KMS-11 (cell line): Measurements from ENCODE around the gene PC.
A peak's percentile ranks its signal among the peaks of the same experiment; 100 is the strongest.
"Not testable (repeated sequence)": the region's sequence is repeated elsewhere in the genome, so short reads cannot be mapped to it uniquely, and the experiment has no call there.

ENCODE experiments used
- H2AFZ ChIP-seq: fragments of 200-600 bp; sonication (generic); 2 replicates; pipeline ENCODE4 v1.6.1; 2016; ENCODE audit warnings: antibody characterized with exemption, mixed run types, low read depth
- H3K27ac ChIP-seq: fragments of 200-600 bp; sonication (generic); 2 replicates; pipeline ENCODE4 v1.6.1; 2016; ENCODE audit warnings: mild to moderate bottlenecking, mixed run types
- H3K27me3 ChIP-seq: fragments of 200-600 bp; sonication (generic); 2 replicates; pipeline ENCODE4 v1.6.1; 2017; ENCODE audit warnings: mild to moderate bottlenecking, low read depth, mixed run types, moderate library complexity; ENCODE audit not compliant: insufficient read depth
- H3K36me3 ChIP-seq: fragments of 200-600 bp; sonication (generic); 2 replicates; pipeline ENCODE4 v1.6.1; 2017; ENCODE audit warnings: mild to moderate bottlenecking, mixed run types; ENCODE audit not compliant: insufficient read depth
- H3K4me1 ChIP-seq: fragments of 200-600 bp; sonication (generic); 2 replicates; pipeline ENCODE4 v1.6.1; 2016; ENCODE audit warnings: mild to moderate bottlenecking, low read depth, mixed run types; ENCODE audit not compliant: poor library complexity, severe bottlenecking
- H3K4me2 ChIP-seq: fragments of 200-600 bp; sonication (generic); 2 replicates; pipeline ENCODE4 v1.7.0; 2016; ENCODE audit warnings: mild to moderate bottlenecking, mixed run types
- H3K4me3 ChIP-seq: fragments of 200-600 bp; sonication (generic); IDR thresholded peaks from 2 replicates; pipeline ENCODE4 v1.6.1; 2017; ENCODE audit warnings: low read depth, low read length, mixed read lengths; ENCODE audit not compliant: insufficient read depth
- H3K79me2 ChIP-seq: fragments of 200-600 bp; sonication (generic); 2 replicates; pipeline ENCODE4 v1.6.1; 2016; ENCODE audit warnings: low read depth, mixed run types; ENCODE audit not compliant: insufficient read depth
- H3K9ac ChIP-seq: fragments of 200-600 bp; sonication (generic); 2 replicates; pipeline ENCODE4 v1.6.1; 2016; ENCODE audit warnings: mild to moderate bottlenecking, mixed run types
- H4K20me1 ChIP-seq: fragments of 200-600 bp; sonication (generic); 2 replicates; pipeline ENCODE4 v1.6.1; 2016; ENCODE audit warnings: mild to moderate bottlenecking, mixed run types; ENCODE audit not compliant: insufficient read depth
- TF ChIP-seq, protein P1 (sequence below): fragments of 200-600 bp; sonication (generic); conservative IDR thresholded peaks from 2 replicates; pipeline ENCODE4 v1.6.1; 2017; ENCODE audit warnings: low read depth, mild to moderate bottlenecking, antibody characterized with exemption, low read length, moderate library complexity, mixed read lengths

The PC gene, protein sequence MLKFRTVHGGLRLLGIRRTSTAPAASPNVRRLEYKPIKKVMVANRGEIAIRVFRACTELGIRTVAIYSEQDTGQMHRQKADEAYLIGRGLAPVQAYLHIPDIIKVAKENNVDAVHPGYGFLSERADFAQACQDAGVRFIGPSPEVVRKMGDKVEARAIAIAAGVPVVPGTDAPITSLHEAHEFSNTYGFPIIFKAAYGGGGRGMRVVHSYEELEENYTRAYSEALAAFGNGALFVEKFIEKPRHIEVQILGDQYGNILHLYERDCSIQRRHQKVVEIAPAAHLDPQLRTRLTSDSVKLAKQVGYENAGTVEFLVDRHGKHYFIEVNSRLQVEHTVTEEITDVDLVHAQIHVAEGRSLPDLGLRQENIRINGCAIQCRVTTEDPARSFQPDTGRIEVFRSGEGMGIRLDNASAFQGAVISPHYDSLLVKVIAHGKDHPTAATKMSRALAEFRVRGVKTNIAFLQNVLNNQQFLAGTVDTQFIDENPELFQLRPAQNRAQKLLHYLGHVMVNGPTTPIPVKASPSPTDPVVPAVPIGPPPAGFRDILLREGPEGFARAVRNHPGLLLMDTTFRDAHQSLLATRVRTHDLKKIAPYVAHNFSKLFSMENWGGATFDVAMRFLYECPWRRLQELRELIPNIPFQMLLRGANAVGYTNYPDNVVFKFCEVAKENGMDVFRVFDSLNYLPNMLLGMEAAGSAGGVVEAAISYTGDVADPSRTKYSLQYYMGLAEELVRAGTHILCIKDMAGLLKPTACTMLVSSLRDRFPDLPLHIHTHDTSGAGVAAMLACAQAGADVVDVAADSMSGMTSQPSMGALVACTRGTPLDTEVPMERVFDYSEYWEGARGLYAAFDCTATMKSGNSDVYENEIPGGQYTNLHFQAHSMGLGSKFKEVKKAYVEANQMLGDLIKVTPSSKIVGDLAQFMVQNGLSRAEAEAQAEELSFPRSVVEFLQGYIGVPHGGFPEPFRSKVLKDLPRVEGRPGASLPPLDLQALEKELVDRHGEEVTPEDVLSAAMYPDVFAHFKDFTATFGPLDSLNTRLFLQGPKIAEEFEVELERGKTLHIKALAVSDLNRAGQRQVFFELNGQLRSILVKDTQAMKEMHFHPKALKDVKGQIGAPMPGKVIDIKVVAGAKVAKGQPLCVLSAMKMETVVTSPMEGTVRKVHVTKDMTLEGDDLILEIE

DNA sequence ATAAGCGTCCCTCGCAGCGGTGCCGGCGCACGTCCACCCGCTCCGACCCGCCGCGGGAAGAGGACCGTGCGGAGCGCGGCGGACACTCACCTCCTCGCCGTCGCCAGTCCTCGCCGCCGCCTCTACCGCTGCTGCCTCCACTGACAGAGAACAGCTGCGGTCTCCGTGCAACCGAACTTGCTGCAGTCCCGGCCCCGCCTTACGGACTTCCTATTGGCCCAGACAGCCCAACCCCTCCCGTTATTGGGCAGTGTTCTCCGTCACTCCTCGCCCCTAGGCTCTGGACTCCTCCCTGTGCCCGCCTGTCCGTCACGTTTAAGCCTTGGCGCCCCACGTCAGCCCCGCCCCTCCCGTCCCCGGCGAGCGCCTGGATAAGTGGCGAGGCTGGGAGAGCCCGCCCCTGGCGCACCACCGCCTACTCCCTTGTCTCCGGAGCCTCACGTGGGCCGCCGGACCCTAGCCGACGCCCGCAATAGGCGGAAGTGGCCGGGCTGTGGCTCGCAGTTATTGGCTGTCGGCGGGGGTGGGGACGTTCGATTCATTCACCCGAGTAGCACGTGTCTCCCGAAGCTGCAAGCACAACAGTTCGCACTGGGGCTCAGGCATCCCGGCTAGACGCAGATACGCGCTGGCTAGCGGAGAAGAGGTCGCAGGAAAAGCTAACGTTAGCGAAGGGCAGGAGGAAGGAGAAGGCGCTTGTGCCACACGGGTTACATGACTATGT, at the start of gene PC:
Gene PC, minus strand, starts transcription at position 152 of the 724 bp plus-strand sequence. CDS start 86,224 bp downstream, outside the sequence.
- Histone ChIP-seq H3K79me2 (no peaks in the 10 kb centered on the region), H3K27ac (no peak within 1 kb of the TSS), H3K4me1 (no peaks in the 10 kb centered on the region), H2AFZ (peak within 1 kb of the TSS; percentile 55; the same call in 1 of the 2 replicates), H3K27me3 (no peaks in the 10 kb centered on the region), H3K4me3 (no peak within 1 kb of the TSS), H3K4me2 (no peak within 1 kb of the TSS), H3K9ac (no peak within 1 kb of the TSS), H3K36me3 (no peaks in the 10 kb centered on the region), H4K20me1 (no peaks in the 10 kb centered on the region)
- TF ChIP-seq, protein P1, sequence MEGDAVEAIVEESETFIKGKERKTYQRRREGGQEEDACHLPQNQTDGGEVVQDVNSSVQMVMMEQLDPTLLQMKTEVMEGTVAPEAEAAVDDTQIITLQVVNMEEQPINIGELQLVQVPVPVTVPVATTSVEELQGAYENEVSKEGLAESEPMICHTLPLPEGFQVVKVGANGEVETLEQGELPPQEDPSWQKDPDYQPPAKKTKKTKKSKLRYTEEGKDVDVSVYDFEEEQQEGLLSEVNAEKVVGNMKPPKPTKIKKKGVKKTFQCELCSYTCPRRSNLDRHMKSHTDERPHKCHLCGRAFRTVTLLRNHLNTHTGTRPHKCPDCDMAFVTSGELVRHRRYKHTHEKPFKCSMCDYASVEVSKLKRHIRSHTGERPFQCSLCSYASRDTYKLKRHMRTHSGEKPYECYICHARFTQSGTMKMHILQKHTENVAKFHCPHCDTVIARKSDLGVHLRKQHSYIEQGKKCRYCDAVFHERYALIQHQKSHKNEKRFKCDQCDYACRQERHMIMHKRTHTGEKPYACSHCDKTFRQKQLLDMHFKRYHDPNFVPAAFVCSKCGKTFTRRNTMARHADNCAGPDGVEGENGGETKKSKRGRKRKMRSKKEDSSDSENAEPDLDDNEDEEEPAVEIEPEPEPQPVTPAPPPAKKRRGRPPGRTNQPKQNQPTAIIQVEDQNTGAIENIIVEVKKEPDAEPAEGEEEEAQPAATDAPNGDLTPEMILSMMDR = no peak

DNA sequence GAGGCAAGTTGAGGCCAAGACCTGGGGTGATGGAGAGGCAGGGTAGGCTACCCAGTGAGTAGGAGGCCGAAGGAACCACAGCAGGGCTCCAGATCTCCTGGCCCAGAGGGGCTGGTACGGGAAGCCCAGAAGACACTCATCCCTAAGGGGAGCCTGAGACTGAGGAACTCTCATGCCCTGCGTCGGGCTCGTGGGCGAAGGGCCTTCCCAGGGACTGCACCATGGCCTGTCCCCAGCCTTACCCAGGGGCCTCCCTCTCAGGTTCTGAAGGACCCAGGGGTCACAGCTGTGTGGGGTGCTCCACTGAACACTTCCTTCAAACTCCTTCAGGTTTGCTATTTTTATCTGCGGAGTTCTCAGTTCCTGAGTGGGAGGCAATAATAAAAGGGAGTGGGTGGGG, 48.9 kb upstream of the PC start:
- Histone ChIP-seq H3K27me3 (no peaks in the 10 kb centered on the region), H4K20me1 (no peaks in the 10 kb centered on the region), H3K79me2 (no peaks in the 10 kb centered on the region), H3K9ac (no peak overlapping the region), H3K4me2 (no peak overlapping the region), H3K4me3 (no peak overlapping the region), H3K27ac (no peak overlapping the region), H3K4me1 (no peaks in the 10 kb centered on the region), H3K36me3 (no peaks in the 10 kb centered on the region), H2AFZ (peak overlapping the region; percentile 39; the same call in 1 of the 2 replicates)
- TF ChIP-seq, protein P1 = no peak

DNA sequence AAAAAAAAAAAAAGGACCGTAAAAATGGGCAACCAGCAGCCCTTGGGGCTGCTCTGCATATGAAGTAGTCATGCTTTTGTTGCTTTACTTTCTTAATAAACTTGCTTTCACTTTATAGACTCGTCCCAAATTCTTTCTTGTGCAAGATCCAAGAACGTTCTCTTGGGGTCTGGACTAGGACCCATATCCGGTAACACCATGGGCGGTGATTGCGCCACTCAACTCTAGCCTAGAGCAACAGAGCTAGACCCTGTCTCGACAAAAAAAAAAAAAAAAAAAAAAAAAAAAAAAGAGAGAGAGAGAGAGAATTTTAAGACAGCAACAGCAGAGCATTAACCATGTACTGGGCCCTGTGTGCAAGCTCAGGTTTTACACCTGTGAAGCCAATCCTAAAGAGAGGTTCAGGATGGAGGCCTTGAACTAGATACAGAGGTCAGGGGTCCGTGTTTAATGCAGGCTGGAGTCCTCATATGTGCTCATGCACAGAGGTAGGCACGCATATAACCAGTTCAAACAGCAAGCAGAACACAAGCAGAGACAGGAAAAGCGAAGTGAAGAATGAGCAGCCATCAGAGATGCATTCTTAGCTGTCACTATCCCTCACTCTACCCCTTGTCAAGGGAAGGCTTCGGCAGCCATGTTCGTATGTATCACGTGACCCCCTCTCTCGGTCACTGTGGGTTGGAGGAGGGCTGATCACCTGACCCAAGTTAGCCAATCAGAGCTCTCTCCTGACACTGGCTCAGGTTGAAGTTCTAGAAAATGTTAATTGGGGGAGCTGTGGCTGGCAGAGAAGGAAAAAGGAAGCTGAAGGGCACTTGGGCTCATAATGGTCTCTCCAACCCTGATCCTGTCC, 48.1 kb upstream of the PC start:
- Histone ChIP-seq H3K4me1 (no peaks in the 10 kb centered on the region), H3K27me3 (no peaks in the 10 kb centered on the region), H3K27ac (no peak overlapping the region), H3K9ac (no peak overlapping the region), H3K4me3 (no peak overlapping the region), H3K36me3 (no peaks in the 10 kb centered on the region), H3K4me2 (no peak overlapping the region; the same call in 1 of the 2 replicates), H3K79me2 (no peaks in the 10 kb centered on the region), H2AFZ (peak overlapping the region; percentile 39; the same call in 1 of the 2 replicates), H4K20me1 (no peaks in the 10 kb centered on the region)
- TF ChIP-seq, protein P1 = no peak

DNA sequence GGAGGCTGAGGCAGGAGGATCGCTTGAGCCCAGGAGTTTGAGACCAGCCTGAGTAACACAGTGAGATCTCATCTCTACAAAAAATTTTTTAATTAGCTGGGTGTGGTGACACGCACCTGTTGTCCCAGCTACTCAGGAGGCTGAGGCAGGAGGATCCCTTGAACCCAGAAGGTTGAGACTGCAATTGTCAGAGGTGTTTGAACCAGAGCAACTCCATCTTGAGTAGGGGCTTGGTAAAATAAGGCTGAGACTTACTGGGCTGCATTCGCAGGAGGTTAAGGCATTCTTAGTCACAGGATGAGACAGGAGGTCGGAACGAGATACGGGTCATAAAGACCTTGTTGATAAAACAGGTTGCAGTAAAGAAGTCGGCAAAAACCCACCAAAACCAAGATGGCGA, 47.0 kb upstream of the PC start:
- H2AFZ ChIP-seq, H3K4me3 ChIP-seq, H3K9ac ChIP-seq, H3K27ac ChIP-seq, H4K20me1 ChIP-seq, H3K4me2 ChIP-seq, H3K27me3 ChIP-seq, H3K79me2 ChIP-seq, H3K36me3 ChIP-seq, H3K4me1 ChIP-seq: not testable (repeated sequence)
